B cell (primary cell): ENCODE data around the gene IRGC. TPM values are rescaled to one million over a fixed set of nuclear protein-coding genes. Genes with fewer than 3 reads are reported as not detected.

Experiments used
- ATAC-seq: fragments of 200-7000 bp; cut with Tn5 transposase; one replicate; pipeline ENCODE4 v1.10.0; 2021; ENCODE audit warnings: low read depth, mild to moderate bottlenecking, moderate number of reproducible peaks, moderate library complexity
- CTCF ChIA-PET: fragments of 350-600 bp; sonication (Branson Sonifier 250); formaldehyde crosslinking; loops from one replicate; lab custom pipeline; 2021; ENCODE audit warnings: antibody characterized with exemption, inconsistent platforms; lab: Charles Lee
- POLR2A ChIA-PET: fragments of 350-600 bp; sonication (Branson Sonifier 250); formaldehyde crosslinking; loops from one replicate; lab custom pipeline; 2021; ENCODE audit warnings: antibody characterized with exemption; lab: Charles Lee
- DNase-seq: peaks from one replicate; pipeline ENCODE4 v3.0.0; 2013
- H2AFZ ChIP-seq: 2 replicates; pipeline ENCODE4 v1.6.1; 2012; ENCODE audit warnings: mild to moderate bottlenecking, low read depth, low read length; ENCODE audit not compliant: insufficient read depth, poor library complexity, severe bottlenecking
- H3K27ac ChIP-seq, 2 donors: 1 replicate in 1 of 2; 2 replicates in 1 of 2; pipeline ENCODE4 v1.5.1; 2012 to 2013; ENCODE audit warnings: low read length in 2 of 2, mild to moderate bottlenecking in 2 of 2, moderate library complexity in 1 of 2
- H3K27me3 ChIP-seq, 4 experiments: fragments of 200-600 bp in 1 of 4; sonication (generic) in 1 of 4; replicated peaks in 1 of 4; 1 replicate in 2 of 4; 2 replicates in 2 of 4; pipeline versions ENCODE4 v1.6.1 to v1.7.0; 2013 to 2016; ENCODE audit warnings: low read length in 3 of 4, mild to moderate bottlenecking in 2 of 4, mixed read lengths in 1 of 4, moderate library complexity in 1 of 4; ENCODE audit not compliant: insufficient read depth in 4 of 4, control insufficient read depth in 3 of 4; ENCODE audit errors: control extremely low read depth in 1 of 4
- H3K36me3 ChIP-seq, 2 experiments: replicated peaks in 1 of 2; 1 replicate in 1 of 2; 2 replicates in 1 of 2; pipeline versions ENCODE4 v1.6.1 to v1.7.1; 2013; ENCODE audit warnings: low read length in 1 of 2; ENCODE audit not compliant: insufficient read depth in 2 of 2, control insufficient read depth in 1 of 2; ENCODE audit errors: control extremely low read depth in 1 of 2, extremely low read depth in 1 of 2
- H3K4me1 ChIP-seq, 2 donors: fragments of 200-600 bp in 1 of 2; sonication (generic) in 1 of 2; 1 replicate in 1 of 2; 2 replicates in 1 of 2; pipeline versions ENCODE4 v1.5.1 to v1.6.1; 2013 to 2017; ENCODE audit warnings: low read length in 2 of 2; ENCODE audit not compliant: control insufficient read depth in 2 of 2, insufficient read depth in 2 of 2
- H3K4me2 ChIP-seq: replicated peaks from 2 replicates; pipeline ENCODE3; 2012; ENCODE audit warnings: mild to moderate bottlenecking, low read depth, low read length; ENCODE audit not compliant: poor library complexity, severe bottlenecking
- H3K4me3 ChIP-seq, 5 experiments: fragments of 200-600 bp in 1 of 5; sonication (generic) in 1 of 5; 1 replicate in 3 of 5; 2 replicates in 2 of 5; pipeline versions ENCODE4 v1.5.1 to v1.7.0; 2011 to 2016; ENCODE audit warnings: low read length in 4 of 5, mild to moderate bottlenecking in 4 of 5, low read depth in 2 of 5, control low read depth in 1 of 5, moderate library complexity in 1 of 5; ENCODE audit not compliant: insufficient read depth in 1 of 5; ENCODE audit errors: control extremely low read depth in 1 of 5, extremely low read depth in 1 of 5
- H3K79me2 ChIP-seq: fragments of 200-600 bp; sonication (generic); one replicate; pipeline ENCODE4 v1.6.0; 2016; ENCODE audit warnings: low read length; ENCODE audit not compliant: control insufficient read depth, insufficient read depth
- H3K9ac ChIP-seq: fragments of 200-600 bp; sonication (generic); 2 replicates; pipeline ENCODE4 v1.6.1; 2017; ENCODE audit warnings: mild to moderate bottlenecking, low read length, moderate library complexity
- H3K9me3 ChIP-seq, 3 donors: one replicate each; pipeline versions ENCODE4 v1.6.1 to v1.7.1; 2013; ENCODE audit warnings: low read length in 2 of 3; ENCODE audit not compliant: control insufficient read depth in 2 of 3, insufficient read depth in 1 of 3; ENCODE audit errors: control extremely low read depth in 1 of 3
- H4K20me1 ChIP-seq: 2 replicates; pipeline ENCODE4 v1.6.0; 2012; ENCODE audit warnings: mild to moderate bottlenecking, low read length; ENCODE audit not compliant: insufficient read depth, control insufficient read depth, poor library complexity, severe bottlenecking
- H3K27ac Mint-ChIP-seq: one replicate; pipeline ENCODE4 v1.8.0; 2021; ENCODE audit warnings: mixed read lengths
- H3K27me3 Mint-ChIP-seq: one replicate; pipeline ENCODE4 v1.8.0; 2021; ENCODE audit warnings: mixed read lengths
- H3K4me1 Mint-ChIP-seq: one replicate; pipeline ENCODE4 v1.8.0; 2021; ENCODE audit warnings: mixed read lengths
- H3K4me3 Mint-ChIP-seq: one replicate; pipeline ENCODE4 v1.8.0; 2021; ENCODE audit warnings: mixed read lengths
- H3K9me3 Mint-ChIP-seq: one replicate; pipeline ENCODE4 v1.8.0; 2022; ENCODE audit warnings: mixed read lengths; ENCODE audit not compliant: insufficient read depth
- CTCF ChIP-seq: fragments of 200-600 bp; IDR thresholded peaks from one replicate; pipeline ENCODE4 v1.8.0; 2022; ENCODE audit warnings: antibody characterized with exemption, mild to moderate bottlenecking
- EZH2 ChIP-seq: IDR thresholded peaks from 2 replicates; pipeline ENCODE4 v1.6.1; 2012; ENCODE audit warnings: borderline replicate concordance, low read depth, mild to moderate bottlenecking, moderate library complexity, low read length; ENCODE audit not compliant: insufficient read depth, poor library complexity, severe bottlenecking
- whole genome bisulfite sequencing: methylation state at CpG from one replicate; pipeline ENCODE4 v1.1.5; 2013; ENCODE audit warnings: missing lambda C conversion rate; ENCODE audit not compliant: insufficient coverage; 5-methylcytosine and 5-hydroxymethylcytosine counted together
- intact Hi-C: fragments of 100-400 bp; cut with micrococcal nuclease; formaldehyde crosslinking; loops from one replicate; pipeline ENCODE4 v1.10.0; 2022
- polyA plus RNA-seq: library from polyadenylated mRNA; depleted of rRNA; stranded (reverse); fragments of >200 nt; gene quantifications from 2 replicates; pipeline ENCODE4 v1.2.3, GENCODE V29; 2012
- total RNA-seq, 2 donors: library from RNA; stranded (reverse); fragments of 120-200 nt in 1 of 2; gene quantifications; 1 replicate in 1 of 2; 2 replicates in 1 of 2; pipeline versions ENCODE4 v1.2.3 to v1.2.4, GENCODE V29; 2013 to 2022

The IRGC gene
- total and polyA plus RNA-seq, 2 donors (not counting 1 experiment from before 2014, with no cell fraction given) = not detected

GRCh38 chr19:43749898-43750297 lies 34.0 kb downstream of the IRGC start:
- Histone ChIP-seq H3K4me2 (no peak overlapping the region), H3K27ac (peak overlapping the region in 1 of 2 donors; percentile 13), H3K9me3 (no peaks in the 10 kb centered on the region), H3K4me3 (no peak overlapping the region), H3K79me2 (peaks cover 27% of the 10 kb centered on the region), H2AFZ (no peak overlapping the region), H3K36me3 (peaks cover 0 to 64% of the 10 kb centered on the region in 2 experiments), H3K27me3 (no peaks in the 10 kb centered on the region), H3K4me1 (peaks cover 30 to 51% of the 10 kb centered on the region in 2 donors), H4K20me1 (no peaks in the 10 kb centered on the region), H3K9ac (no peak overlapping the region)
- DNase-seq (no peak), ATAC-seq (no peak)
- no peak overlapping the region for H3K4me3 Mint-ChIP-seq
- H3K4me1 Mint-ChIP-seq = peaks cover 61% of the 10 kb centered on the region
- no peak for TF ChIP-seq EZH2
- TF ChIP-seq CTCF = no peak
- no peaks in the 10 kb centered on the region for H3K9me3 Mint-ChIP-seq
- POLR2A ChIA-PET = interaction anchor here (6.7 kb wide), 1 partner anchor 31 kb away, joined by 89 read pairs; the partner anchor contains the start of gene KCNN4
- H3K27ac Mint-ChIP-seq = peak overlapping the region; percentile 60
- 100% methylated on average over 1 of the region's 1 CpG for WGBS
- intact Hi-C loops = loop anchor here (10.0 kb wide), 1 partner anchor 185 kb away; the partner anchor contains the start of gene ZNF45
- CTCF ChIA-PET = interaction anchor here (0.7 to 10.4 kb wide), 4 partner anchors 10 to 37 kb away, joined by 3 to 237 read pairs (median 6); partner anchors contain the start of gene KCNN4
- H3K27me3 Mint-ChIP-seq = no peaks in the 10 kb centered on the region

- peaks cover 26 to 62% of the 10 kb centered on the region in 2 donors for H3K4me1 ChIP-seq
- H2AFZ ChIP-seq = no peak overlapping the region
- peak overlapping the region in 1 of 2 donors; percentile 98 for H3K27ac ChIP-seq
- H3K27ac Mint-ChIP-seq = peak overlapping the region; percentile 54
- H3K4me3 Mint-ChIP-seq = no peak overlapping the region
- no peak overlapping the region for H3K4me2 ChIP-seq
- H4K20me1 ChIP-seq = no peaks in the 10 kb centered on the region
- H3K27me3 Mint-ChIP-seq = no peaks in the 10 kb centered on the region
- ChIA-PET POLR2A (interaction anchor here (0.6 to 6.7 kb wide), 3 partner anchors 14 to 50 kb away, joined by 3 to 89 read pairs (median 45); partner anchors contain the start of gene KCNN4), CTCF (interaction anchor here (0.9 to 8.2 kb wide), 7 partner anchors 8 to 45 kb away, joined by 3 to 61 read pairs (median 4); no protein-coding TSS in a partner anchor)
- no peak overlapping the region for H3K9ac ChIP-seq
- no peak for DNase-seq
- no peaks in the 10 kb centered on the region for H3K9me3 ChIP-seq
- WGBS = no CpG with 5 or more reads among the region's 4 CpGs
- H3K79me2 ChIP-seq = peaks cover 27% of the 10 kb centered on the region
- H3K9me3 Mint-ChIP-seq = no peaks in the 10 kb centered on the region
- peaks cover 0 to 49% of the 10 kb centered on the region in 2 experiments for H3K36me3 ChIP-seq
- no peak for ATAC-seq
- no peaks in the 10 kb centered on the region for H3K27me3 ChIP-seq
- intact Hi-C loops = loop anchor here (10.0 kb wide), 1 partner anchor 183 kb away; the partner anchor contains the start of gene ZNF45
- no peak for TF ChIP-seq CTCF
- no peak for TF ChIP-seq EZH2
- no peak overlapping the region for H3K4me3 ChIP-seq
- peaks cover 66% of the 10 kb centered on the region for H3K4me1 Mint-ChIP-seq
Observed at GRCh38 chr19:43751466-43752220, 35.8 kb downstream of the IRGC start.
